ENCODE measurements around the gene TNS4.

TNS4 gene

DNA sequence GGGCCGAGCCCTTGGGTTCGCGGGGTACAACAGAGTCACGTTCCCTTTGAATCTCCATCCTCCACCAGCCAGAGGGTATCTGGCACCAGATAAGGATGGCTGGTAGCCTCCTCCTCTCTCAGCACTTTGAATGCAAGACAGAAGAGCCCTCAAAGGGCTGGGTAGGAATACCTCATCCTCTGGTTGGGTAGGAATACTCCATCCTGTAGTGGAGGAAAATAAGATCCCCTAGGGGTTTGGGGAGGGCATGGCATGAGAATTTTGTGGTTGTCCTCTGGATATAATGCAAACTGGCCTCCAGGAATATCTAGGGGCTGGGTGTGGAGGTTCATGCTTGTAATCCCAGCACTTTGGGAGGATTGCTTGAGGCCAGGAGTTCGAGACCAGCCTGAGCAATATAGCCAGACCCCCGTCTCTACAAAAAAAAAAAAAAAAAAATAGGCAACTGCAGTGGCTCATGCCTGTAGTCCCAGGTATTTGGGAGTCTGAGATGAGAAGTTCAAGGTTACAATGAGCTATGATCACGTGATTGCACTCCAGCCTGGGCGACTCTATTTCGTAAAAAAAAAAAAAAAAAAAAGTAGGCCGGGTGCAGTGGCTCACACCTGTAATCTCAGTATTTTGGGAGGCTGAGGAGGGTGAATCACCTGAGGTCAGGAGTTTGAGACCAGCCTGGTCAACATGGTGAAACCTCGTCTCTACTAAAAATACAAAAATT lies 55.5 kb downstream of the TNS4 start:
- Histone ChIP-seq H3K79me2 (ENCODE audit: control insufficient read depth, insufficient read depth, low read length) (peaks cover 17% of the 10 kb centered on the region), H3K18ac (ENCODE audit: low read length) (no peak overlapping the region), H3K9ac (ENCODE audit: low read length) (peak overlapping the region; percentile 85), H3K4me3 (ENCODE audit: low read length) (no peak overlapping the region), H4K5ac (ENCODE audit: low read length) (no peak overlapping the region), H2BK5ac (ENCODE audit: low read length) (no peak overlapping the region), H3K56ac (ENCODE audit: low read length) (peak overlapping the region; percentile 43), H3K79me1 (ENCODE audit: low read length) (peaks cover 24% of the 10 kb centered on the region), H3K36me3 (ENCODE audit: control insufficient read depth, insufficient read depth, low read length) (no peaks in the 10 kb centered on the region), H3K4me1 (ENCODE audit: control insufficient read depth, low read depth, low read length) (peaks cover 3% of the 10 kb centered on the region), H3K23ac (ENCODE audit: low read length) (no peak overlapping the region), H2BK15ac (replicated peaks; ENCODE audit: low read depth) (no peak overlapping the region), H2BK120ac (ENCODE audit: low read depth, low read length) (no peak overlapping the region), H3K4me2 (ENCODE audit: low read length) (peak overlapping the region; percentile 19), H2AK5ac (ENCODE audit: low read length) (no peak overlapping the region), H3K4ac (ENCODE audit: low read depth, low read length) (no peak overlapping the region), H3K27me3 (ENCODE audit: insufficient read depth, low read length, poor library complexity) (no peaks in the 10 kb centered on the region), H3K27ac (ENCODE audit: low read depth, low read length) (no peak overlapping the region), H4K8ac (ENCODE audit: low read depth, low read length) (no peak overlapping the region)
- WGBS (ENCODE audit: extremely low coverage, insufficient coverage, low lambda C conversion rate), result no CpG with 5 or more reads among the region's 11 CpGs
- peak; percentile 68 for DNase-seq

- Histone ChIP-seq H3K79me1 (ENCODE audit: low read length) (peaks cover 22% of the 10 kb centered on the region), H4K5ac (ENCODE audit: low read length) (no peak overlapping the region), H2BK5ac (ENCODE audit: low read length) (no peak overlapping the region), H2BK15ac (replicated peaks; ENCODE audit: low read depth) (no peak overlapping the region), H3K36me3 (ENCODE audit: control insufficient read depth, insufficient read depth, low read length) (no peaks in the 10 kb centered on the region), H3K27me3 (ENCODE audit: insufficient read depth, low read length, poor library complexity) (no peaks in the 10 kb centered on the region), H3K23ac (ENCODE audit: low read length) (no peak overlapping the region), H3K27ac (ENCODE audit: low read depth, low read length) (no peak overlapping the region), H3K56ac (ENCODE audit: low read length) (peak overlapping the region; percentile 92), H3K4me3 (ENCODE audit: low read length) (peak overlapping the region; percentile 44), H3K4me2 (ENCODE audit: low read length) (peak overlapping the region; percentile 54), H4K8ac (ENCODE audit: low read depth, low read length) (no peak overlapping the region), H3K4ac (ENCODE audit: low read depth, low read length) (no peak overlapping the region), H2AK5ac (ENCODE audit: low read length) (no peak overlapping the region), H3K18ac (ENCODE audit: low read length) (peak overlapping the region; percentile 7), H3K4me1 (ENCODE audit: control insufficient read depth, low read depth, low read length) (peaks cover 3% of the 10 kb centered on the region), H2BK120ac (ENCODE audit: low read depth, low read length) (no peak overlapping the region), H3K9ac (ENCODE audit: low read length) (peak overlapping the region; percentile 85), H3K79me2 (ENCODE audit: control insufficient read depth, insufficient read depth, low read length) (peaks cover 17% of the 10 kb centered on the region)
- WGBS (ENCODE audit: extremely low coverage, insufficient coverage, low lambda C conversion rate), result no CpG with 5 or more reads among the region's 15 CpGs
- DNase-seq, result peak; percentile 43
These were observed 57.2 kb downstream of the TNS4 start for GRCh38 chr17:40443988-40444899.

DNA sequence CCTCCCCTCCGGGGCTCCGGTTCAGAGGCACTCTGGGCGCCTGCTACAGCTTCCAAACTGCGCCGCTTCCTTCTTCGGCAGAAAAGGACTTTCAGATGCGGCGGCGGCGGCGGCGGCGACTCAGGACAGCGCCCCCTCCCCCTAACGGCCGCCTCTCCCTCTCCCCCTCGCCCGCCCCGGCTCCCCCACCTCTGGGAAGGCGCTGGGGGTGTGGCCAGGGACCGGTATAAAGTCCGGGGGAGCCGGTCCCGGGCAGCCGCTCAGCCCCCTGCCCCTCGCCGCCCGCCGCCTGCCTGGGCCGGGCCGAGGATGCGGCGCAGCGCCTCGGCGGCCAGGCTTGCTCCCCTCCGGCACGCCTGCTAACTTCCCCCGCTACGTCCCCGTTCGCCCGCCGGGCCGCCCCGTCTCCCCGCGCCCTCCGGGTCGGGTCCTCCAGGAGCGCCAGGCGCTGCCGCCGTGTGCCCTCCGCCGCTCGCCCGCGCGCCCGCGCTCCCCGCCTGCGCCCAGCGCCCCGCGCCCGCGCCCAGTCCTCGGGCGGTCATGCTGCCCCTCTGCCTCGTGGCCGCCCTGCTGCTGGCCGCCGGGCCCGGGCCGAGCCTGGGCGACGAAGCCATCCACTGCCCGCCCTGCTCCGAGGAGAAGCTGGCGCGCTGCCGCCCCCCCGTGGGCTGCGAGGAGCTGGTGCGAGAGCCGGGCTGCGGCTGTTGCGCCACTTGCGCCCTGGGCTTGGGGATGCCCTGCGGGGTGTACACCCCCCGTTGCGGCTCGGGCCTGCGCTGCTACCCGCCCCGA lies 58.0 kb downstream of the TNS4 start, which contains the start of gene IGFBP4:
TSS of gene IGFBP4 (plus strand) at position 255 of the 792 bp plus-strand sequence. CDS start at position 541, 286 bp downstream.
- H3K27ac ChIP-seq (ENCODE audit: low read depth, low read length), result peak within 1 kb of the TSS; percentile 53
- peak within 1 kb of the TSS; percentile 89 for H3K18ac ChIP-seq (ENCODE audit: low read length)
- no peak within 1 kb of the TSS for H2BK15ac ChIP-seq (replicated peaks; ENCODE audit: low read depth)
- no peak within 1 kb of the TSS for H2AK5ac ChIP-seq (ENCODE audit: low read length)
- H3K79me2 ChIP-seq (ENCODE audit: control insufficient read depth, insufficient read depth, low read length), result peaks cover 17% of the 10 kb centered on the region
- H3K36me3 ChIP-seq (ENCODE audit: control insufficient read depth, insufficient read depth, low read length), result no peaks in the 10 kb centered on the region
- peak within 1 kb of the TSS; percentile 69 for H2BK120ac ChIP-seq (ENCODE audit: low read depth, low read length)
- no peaks in the 10 kb centered on the region for H3K27me3 ChIP-seq (ENCODE audit: insufficient read depth, low read length, poor library complexity)
- peak within 1 kb of the TSS; percentile 74 for H3K4ac ChIP-seq (ENCODE audit: low read depth, low read length)
- WGBS (ENCODE audit: extremely low coverage, insufficient coverage, low lambda C conversion rate), result no CpG with 5 or more reads among the region's 98 CpGs
- peak within 1 kb of the TSS; percentile 87 for H3K23ac ChIP-seq (ENCODE audit: low read length)
- peak; percentile 84 for DNase-seq
- H3K4me1 ChIP-seq (ENCODE audit: control insufficient read depth, low read depth, low read length), result peaks cover 3% of the 10 kb centered on the region
- no peak within 1 kb of the TSS for H4K8ac ChIP-seq (ENCODE audit: low read depth, low read length)
- peak within 1 kb of the TSS; percentile 92 for H3K56ac ChIP-seq (ENCODE audit: low read length)
- peak within 1 kb of the TSS; percentile 85 for H3K9ac ChIP-seq (ENCODE audit: low read length)
- peak within 1 kb of the TSS; percentile 58 for H2BK5ac ChIP-seq (ENCODE audit: low read length)
- peak within 1 kb of the TSS; percentile 55 for H3K4me2 ChIP-seq (ENCODE audit: low read length)
- peaks cover 17% of the 10 kb centered on the region for H3K79me1 ChIP-seq (ENCODE audit: low read length)
- no peak within 1 kb of the TSS for H4K5ac ChIP-seq (ENCODE audit: low read length)
- peak within 1 kb of the TSS; percentile 44 for H3K4me3 ChIP-seq (ENCODE audit: low read length)

DNA sequence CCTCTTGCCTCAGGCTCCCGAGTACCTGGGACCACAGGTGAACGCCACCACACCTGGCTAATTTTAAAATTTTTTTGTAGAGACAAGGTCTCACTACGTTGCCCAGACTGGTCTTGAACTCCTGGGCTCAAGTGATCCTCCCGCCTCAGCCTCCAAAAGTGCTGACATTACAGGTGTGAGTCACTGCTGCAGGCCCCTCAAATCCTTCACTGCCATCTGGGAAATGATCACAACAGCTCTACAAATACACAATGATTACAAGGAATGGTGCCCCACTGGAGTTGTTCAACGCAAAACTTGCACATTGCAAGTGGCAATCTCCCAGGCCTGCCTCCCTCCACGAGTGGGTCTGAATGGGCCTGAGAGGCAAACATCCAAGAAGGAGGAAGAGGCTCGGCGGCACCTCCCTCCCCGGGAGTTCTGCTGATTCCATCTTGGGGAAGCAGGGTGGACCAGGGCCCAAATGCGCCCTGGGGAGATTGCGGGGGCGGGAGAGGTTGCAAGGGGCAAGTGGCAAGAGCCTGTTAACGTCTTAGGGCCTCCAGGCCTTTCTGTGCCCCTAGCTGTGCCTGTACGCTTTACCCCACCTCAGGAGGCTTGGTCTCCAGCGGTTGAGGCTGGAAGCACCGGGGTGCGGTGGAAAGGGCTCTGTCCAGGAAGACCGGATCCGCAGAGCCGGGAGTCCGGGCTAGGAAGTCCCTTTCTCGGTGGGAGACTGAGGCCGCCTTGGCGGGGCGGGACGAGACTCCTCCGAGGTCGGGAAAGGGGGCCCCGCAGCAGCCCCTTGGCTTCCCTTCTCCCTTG lies 58.8 kb downstream of the TNS4 start:
- Histone ChIP-seq H3K27ac (ENCODE audit: low read depth, low read length) (peak overlapping the region; percentile 51), H2BK15ac (replicated peaks; ENCODE audit: low read depth) (no peak overlapping the region)
- no CpG with 5 or more reads among the region's 29 CpGs for WGBS (ENCODE audit: extremely low coverage, insufficient coverage, low lambda C conversion rate)

DNA sequence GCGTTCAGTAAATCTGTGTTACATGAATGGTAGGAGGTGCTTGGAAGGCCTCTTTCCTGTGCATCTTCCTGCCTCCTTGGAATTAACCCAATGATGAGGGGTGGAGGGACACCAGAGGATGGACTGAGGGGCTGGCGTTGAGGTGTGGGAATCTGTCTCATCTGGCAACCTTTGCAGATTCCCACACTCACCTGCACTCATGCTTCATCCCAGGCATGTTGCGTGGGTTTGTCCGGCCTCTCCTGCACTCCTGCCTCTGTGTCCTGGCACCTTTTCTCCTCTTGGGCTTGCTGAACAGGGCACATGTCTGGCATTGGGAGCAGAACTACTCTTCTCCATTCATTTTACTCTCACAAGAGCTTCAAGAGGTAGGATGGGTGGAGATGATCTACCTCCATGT lies 61.3 kb downstream of the TNS4 start:
- Histone ChIP-seq H3K56ac (ENCODE audit: low read length) (no peak overlapping the region), H3K4ac (ENCODE audit: low read depth, low read length) (no peak overlapping the region), H3K18ac (ENCODE audit: low read length) (no peak overlapping the region), H2BK15ac (replicated peaks; ENCODE audit: low read depth) (no peak overlapping the region), H2BK5ac (ENCODE audit: low read length) (no peak overlapping the region), H3K4me1 (ENCODE audit: control insufficient read depth, low read depth, low read length) (peaks cover 3% of the 10 kb centered on the region), H3K27ac (ENCODE audit: low read depth, low read length) (no peak overlapping the region), H3K4me3 (ENCODE audit: low read length) (no peak overlapping the region), H4K8ac (ENCODE audit: low read depth, low read length) (no peak overlapping the region), H3K23ac (ENCODE audit: low read length) (no peak overlapping the region), H3K27me3 (ENCODE audit: insufficient read depth, low read length, poor library complexity) (no peaks in the 10 kb centered on the region), H2BK120ac (ENCODE audit: low read depth, low read length) (no peak overlapping the region), H4K5ac (ENCODE audit: low read length) (no peak overlapping the region), H3K4me2 (ENCODE audit: low read length) (no peak overlapping the region), H2AK5ac (ENCODE audit: low read length) (no peak overlapping the region), H3K36me3 (ENCODE audit: control insufficient read depth, insufficient read depth, low read length) (no peaks in the 10 kb centered on the region), H3K79me2 (ENCODE audit: control insufficient read depth, insufficient read depth, low read length) (peaks cover 8% of the 10 kb centered on the region), H3K9ac (ENCODE audit: low read length) (no peak overlapping the region), H3K79me1 (ENCODE audit: low read length) (peaks cover 6% of the 10 kb centered on the region)
- no peak for DNase-seq
- WGBS (ENCODE audit: extremely low coverage, insufficient coverage, low lambda C conversion rate), result no CpG with 5 or more reads among the region's 4 CpGs

More for the DNA sequence above, 58.8 kb downstream of the TNS4 start:
- no peaks in the 10 kb centered on the region for H3K27me3 ChIP-seq (ENCODE audit: insufficient read depth, low read length, poor library complexity)
- peak overlapping the region; percentile 89 for H3K18ac ChIP-seq (ENCODE audit: low read length)
- H3K4me2 ChIP-seq (ENCODE audit: low read length), result peak overlapping the region; percentile 55
- peaks cover 12% of the 10 kb centered on the region for H3K79me1 ChIP-seq (ENCODE audit: low read length)
- DNase-seq, result peak; percentile 55
- peaks cover 3% of the 10 kb centered on the region for H3K4me1 ChIP-seq (ENCODE audit: control insufficient read depth, low read depth, low read length)
- peaks cover 17% of the 10 kb centered on the region for H3K79me2 ChIP-seq (ENCODE audit: control insufficient read depth, insufficient read depth, low read length)
- no peak overlapping the region for H2AK5ac ChIP-seq (ENCODE audit: low read length)
- no peaks in the 10 kb centered on the region for H3K36me3 ChIP-seq (ENCODE audit: control insufficient read depth, insufficient read depth, low read length)
- H2BK5ac ChIP-seq (ENCODE audit: low read length), result no peak overlapping the region
- H4K5ac ChIP-seq (ENCODE audit: low read length), result no peak overlapping the region
- H3K4ac ChIP-seq (ENCODE audit: low read depth, low read length), result peak overlapping the region; percentile 46
- no peak overlapping the region for H3K4me3 ChIP-seq (ENCODE audit: low read length)
- no peak overlapping the region for H4K8ac ChIP-seq (ENCODE audit: low read depth, low read length)
- H3K56ac ChIP-seq (ENCODE audit: low read length), result peak overlapping the region; percentile 87
- peak overlapping the region; percentile 69 for H2BK120ac ChIP-seq (ENCODE audit: low read depth, low read length)
- peak overlapping the region; percentile 84 for H3K23ac ChIP-seq (ENCODE audit: low read length)
- H3K9ac ChIP-seq (ENCODE audit: low read length), result peak overlapping the region; percentile 74
